A673 (cell line): ENCODE data around the gene RGMA. TPM values are rescaled to one million over a fixed set of nuclear protein-coding genes. Genes with fewer than 3 reads are reported as not detected.

Experiments used
- BruUV-seq: library from RNA; stranded (reverse); fragments of 400-500 nt; replicated peaks from 2 replicates; lab custom pipeline; 2021; lab: Mats Ljungman, UMichigan
- CTCF ChIA-PET: fragments of 300-600 bp; sonication (Branson Sonifier 250); formaldehyde crosslinking; loops from one replicate; lab custom pipeline; 2022; ENCODE audit warnings: antibody characterized with exemption; lab: Charles Lee
- POLR2A ChIA-PET: fragments of 300-600 bp; sonication (Branson Sonifier 250); formaldehyde crosslinking; loops from one replicate; lab custom pipeline; 2022; ENCODE audit warnings: antibody characterized with exemption; ENCODE audit not compliant: low non-redundant PET; lab: Charles Lee
- DNase-seq: peaks from one replicate; pipeline ENCODE4 v3.0.0-alpha.2; 2015; ENCODE audit warnings: low spot score
- H3K27ac ChIP-seq: fragments of 200-600 bp; sonication (generic); 2 replicates; pipeline ENCODE4 v1.5.1; 2016; ENCODE audit warnings: mixed run types, low read depth, mild to moderate bottlenecking, mixed read lengths, antibody characterized with exemption, low read length; ENCODE audit not compliant: poor library complexity, severe bottlenecking
- H3K27me3 ChIP-seq: fragments of 200-600 bp; sonication (generic); replicated peaks from 2 replicates; pipeline ENCODE4 v1.6.1; 2017; ENCODE audit warnings: mixed run types, low read depth, mild to moderate bottlenecking, mixed read lengths, antibody characterized with exemption, low read length; ENCODE audit not compliant: insufficient read depth, poor library complexity
- H3K36me3 ChIP-seq: fragments of 200-600 bp; sonication (generic); 2 replicates; pipeline ENCODE4 v1.6.1; 2016; ENCODE audit warnings: mixed run types, mild to moderate bottlenecking, mixed read lengths, antibody characterized with exemption, low read length; ENCODE audit not compliant: insufficient read depth, poor library complexity, severe bottlenecking
- H3K4me1 ChIP-seq: fragments of 200-600 bp; sonication (generic); 2 replicates; pipeline ENCODE4 v1.6.1; 2017; ENCODE audit warnings: mixed run types, mild to moderate bottlenecking, mixed read lengths, antibody characterized with exemption, low read length; ENCODE audit not compliant: insufficient read depth, poor library complexity, severe bottlenecking
- H3K4me3 ChIP-seq: fragments of 200-600 bp; sonication (generic); 2 replicates; pipeline ENCODE4 v1.5.1; 2016; ENCODE audit warnings: low read depth, mixed run types, mild to moderate bottlenecking, mixed read lengths, low read length; ENCODE audit not compliant: poor library complexity, severe bottlenecking
- H3K9me3 ChIP-seq: fragments of 200-600 bp; sonication (generic); 2 replicates; pipeline ENCODE4 v1.6.1; 2016; ENCODE audit warnings: mixed run types, low read depth, mild to moderate bottlenecking, mixed read lengths, antibody characterized with exemption, low read length; ENCODE audit not compliant: poor library complexity, severe bottlenecking
- EZH2 ChIP-seq: fragments of 200-600 bp; sonication (generic); IDR thresholded peaks from 2 replicates; pipeline ENCODE4 v1.6.1; 2017; ENCODE audit warnings: borderline replicate concordance, low read depth, mild to moderate bottlenecking, mixed read lengths, antibody characterized with exemption, low read length; ENCODE audit not compliant: poor library complexity, severe bottlenecking
- intact Hi-C: fragments of 100-400 bp; cut with micrococcal nuclease; formaldehyde crosslinking; loops from one replicate; pipeline ENCODE4 v1.10.0; 2022; ENCODE audit not compliant: unreplicated experiment
- total RNA-seq: library from RNA; stranded (reverse); gene quantifications from 2 replicates; pipeline ENCODE4 v1.2.3, GENCODE V29; 2021
- TF ChIP-seq, protein P1 (sequence below): fragments of 300-800, 200-600 bp; sonication (generic); conservative IDR thresholded peaks from 2 replicates; pipeline ENCODE4 v1.5.1; 2017; ENCODE audit warnings: low read depth, mild to moderate bottlenecking, antibody characterized with exemption, low read length, moderate library complexity, mixed read lengths

RGMA gene
- total RNA-seq, 1 experiment from 2014 or later = 5.0 TPM

DNA sequence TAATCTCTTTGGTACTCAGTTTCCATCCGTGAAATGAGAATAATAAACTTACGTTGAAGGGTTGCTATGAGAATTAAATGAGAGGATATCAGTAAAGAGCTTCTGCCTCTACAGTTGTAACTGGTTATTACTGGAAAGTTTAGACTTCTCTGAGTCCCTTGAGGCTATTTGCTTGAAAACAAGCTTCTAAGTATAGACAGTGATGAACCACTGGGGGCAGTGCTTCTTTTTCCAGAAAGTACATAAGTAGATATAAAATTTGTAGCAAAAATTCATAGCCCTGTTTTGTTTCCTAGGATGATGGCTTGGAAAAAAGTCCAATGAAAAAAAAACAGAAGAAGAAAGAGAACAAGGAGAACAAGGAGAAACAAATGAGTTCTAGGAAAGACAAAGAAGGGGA, 87.1 kb downstream of the RGMA start:
- TF ChIP-seq EZH2 = no peak
- TF ChIP-seq, protein P1, sequence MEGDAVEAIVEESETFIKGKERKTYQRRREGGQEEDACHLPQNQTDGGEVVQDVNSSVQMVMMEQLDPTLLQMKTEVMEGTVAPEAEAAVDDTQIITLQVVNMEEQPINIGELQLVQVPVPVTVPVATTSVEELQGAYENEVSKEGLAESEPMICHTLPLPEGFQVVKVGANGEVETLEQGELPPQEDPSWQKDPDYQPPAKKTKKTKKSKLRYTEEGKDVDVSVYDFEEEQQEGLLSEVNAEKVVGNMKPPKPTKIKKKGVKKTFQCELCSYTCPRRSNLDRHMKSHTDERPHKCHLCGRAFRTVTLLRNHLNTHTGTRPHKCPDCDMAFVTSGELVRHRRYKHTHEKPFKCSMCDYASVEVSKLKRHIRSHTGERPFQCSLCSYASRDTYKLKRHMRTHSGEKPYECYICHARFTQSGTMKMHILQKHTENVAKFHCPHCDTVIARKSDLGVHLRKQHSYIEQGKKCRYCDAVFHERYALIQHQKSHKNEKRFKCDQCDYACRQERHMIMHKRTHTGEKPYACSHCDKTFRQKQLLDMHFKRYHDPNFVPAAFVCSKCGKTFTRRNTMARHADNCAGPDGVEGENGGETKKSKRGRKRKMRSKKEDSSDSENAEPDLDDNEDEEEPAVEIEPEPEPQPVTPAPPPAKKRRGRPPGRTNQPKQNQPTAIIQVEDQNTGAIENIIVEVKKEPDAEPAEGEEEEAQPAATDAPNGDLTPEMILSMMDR = peak; percentile 32; the same call in 1 of the 2 replicates
- Histone ChIP-seq H3K27me3 (no peaks in the 10 kb centered on the region), H3K27ac (no peak overlapping the region), H3K4me1 (no peaks in the 10 kb centered on the region), H3K4me3 (no peak overlapping the region), H3K36me3 (peaks cover 95% of the 10 kb centered on the region), H3K9me3 (no peaks in the 10 kb centered on the region)
- CTCF ChIA-PET = no interaction called here
- no TSS peak for BruUV-seq
- intact Hi-C loops = no loop called here
- peak; percentile 14 for DNase-seq
- POLR2A ChIA-PET = no interaction called here

DNA sequence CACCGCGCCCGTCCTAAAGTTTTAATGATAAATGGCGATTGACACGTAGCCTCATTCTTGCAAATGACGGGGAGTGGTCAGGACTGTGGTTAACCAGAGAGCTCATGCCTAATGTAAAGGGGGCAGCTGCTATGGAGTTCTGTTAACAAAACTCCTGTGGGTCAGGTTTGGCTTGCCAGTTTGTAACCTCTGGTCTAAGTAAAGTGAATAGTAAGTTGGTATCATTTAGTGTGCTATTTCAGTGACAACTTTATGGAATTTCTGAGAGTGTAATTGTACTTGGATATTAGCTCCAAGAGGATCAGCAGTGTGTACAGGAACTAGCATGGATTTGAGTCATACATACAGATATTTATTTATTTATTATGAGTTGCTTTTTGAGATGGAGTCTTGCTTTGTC, 87.9 kb downstream of the RGMA start:
- DNase-seq = no peak
- ChIA-PET POLR2A (no interaction called here), CTCF (no interaction called here)
- intact Hi-C loops = no loop called here
- Histone ChIP-seq H3K27ac (no peak overlapping the region), H3K4me1 (no peaks in the 10 kb centered on the region), H3K4me3 (no peak overlapping the region), H3K36me3 (peaks cover 95% of the 10 kb centered on the region), H3K27me3 (no peaks in the 10 kb centered on the region), H3K9me3 (no peaks in the 10 kb centered on the region)
- no TSS peak for BruUV-seq
- TF ChIP-seq EZH2 = no peak
- TF ChIP-seq, protein P1 = no peak

DNA sequence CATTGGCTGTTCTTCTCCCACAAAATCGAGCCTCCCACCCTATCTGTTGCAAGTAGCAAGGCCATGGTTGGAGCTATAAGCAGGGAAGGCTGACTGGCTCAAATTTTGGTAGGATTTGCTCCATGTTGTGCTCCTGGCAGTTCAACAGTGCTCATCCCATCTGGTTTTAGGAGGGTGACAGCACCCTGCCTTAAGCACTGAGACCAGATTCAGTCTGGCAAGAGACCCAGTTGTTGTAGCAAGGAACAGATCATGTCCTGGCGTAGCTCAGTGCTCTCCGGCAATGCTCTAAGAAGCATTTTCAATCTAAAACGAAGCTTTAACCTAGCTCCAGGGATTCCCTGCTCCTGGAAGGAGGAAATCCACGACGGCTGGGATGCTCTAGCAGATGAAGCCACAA, 91.2 kb downstream of the RGMA start:
- ChIA-PET POLR2A (no interaction called here), CTCF (no interaction called here)
- TF ChIP-seq, protein P1 = no peak
- TF ChIP-seq EZH2 = no peak
- no peaks in the 10 kb centered on the region for H3K9me3 ChIP-seq
- intact Hi-C loops = no loop called here
- no peaks in the 10 kb centered on the region for H3K4me1 ChIP-seq
- no peak overlapping the region for H3K4me3 ChIP-seq
- peaks cover 94% of the 10 kb centered on the region for H3K36me3 ChIP-seq
- H3K27me3 ChIP-seq = no peaks in the 10 kb centered on the region
- no peak for DNase-seq
- no peak overlapping the region for H3K27ac ChIP-seq
- BruUV-seq = no TSS peak
